HG03571 (cell line): Measurements from ENCODE around the gene OPN1MW2.
"Not testable (repeated sequence)": the region's sequence is repeated elsewhere in the genome, so short reads cannot be mapped to it uniquely, and the experiment has no call there.

Experiments used
- ATAC-seq: cut with Tn5 transposase; IDR thresholded peaks from one replicate; pipeline ENCODE4 v1.9.1; 2021; ENCODE audit not compliant: unreplicated experiment

Gene OPN1MW2

GRCh38 chrX:154263072-154263471, 43.5 kb downstream of the OPN1MW2 start:
- ATAC-seq = not testable (repeated sequence)

GRCh38 chrX:154269245-154269644, 49.7 kb downstream of the OPN1MW2 start:
- ATAC-seq = not testable (repeated sequence)
